Transverse colon (tissue), 4 donors: ENCODE results near the gene OSBPL3. TPM values are rescaled to one million over a fixed set of nuclear protein-coding genes. Genes with fewer than 3 reads are reported as not detected.

ENCODE experiments used
- DNase-seq: peaks from one replicate; pipeline ENCODE4 v3.0.0-alpha.2; 2019
- H3K27ac ChIP-seq, 4 donors: fragments of 200-600 bp; sonication (generic); 2 replicates each; pipeline ENCODE4 v1.5.1; 2016 to 2018; ENCODE audit warnings: inconsistent platforms in 4 of 4
- H3K27me3 ChIP-seq: fragments of 200-600 bp; sonication (generic); 2 replicates; pipeline ENCODE4 v1.5.1; 2017; ENCODE audit warnings: inconsistent platforms
- H3K36me3 ChIP-seq, 4 donors: fragments of 200-600 bp; sonication (generic); 2 replicates each; pipeline ENCODE4 v1.5.1; 2017 to 2019; ENCODE audit warnings: inconsistent platforms in 4 of 4
- H3K4me1 ChIP-seq, 4 donors: fragments of 200-600 bp; sonication (generic); 2 replicates each; pipeline ENCODE4 v1.5.1; 2017 to 2020; ENCODE audit warnings: inconsistent platforms in 4 of 4
- H3K4me3 ChIP-seq, 4 donors: fragments of 200-600 bp; sonication (generic); 1 replicate in 1 of 4; 2 replicates in 3 of 4; pipeline versions ENCODE4 v1.5.1 to v1.6.1; 2017 to 2019; ENCODE audit warnings: inconsistent platforms in 4 of 4
- H3K9me3 ChIP-seq, 2 donors: fragments of 200-600 bp; sonication (generic); 2 replicates each; pipeline ENCODE4 v1.5.1; 2017 to 2019; ENCODE audit warnings: inconsistent platforms in 2 of 2
- CTCF ChIP-seq, 5 experiments: fragments of 200-600 bp in 3 of 5; fragments of 450-650 bp in 2 of 5; sonication (generic) in 3 of 5; IDR thresholded peaks; 1 replicate in 2 of 5; 2 replicates in 3 of 5; pipeline ENCODE4 v1.5.1; 2016 to 2017; ENCODE audit warnings: antibody characterized with exemption in 5 of 5, inconsistent platforms in 3 of 5, mild to moderate bottlenecking in 2 of 5, moderate library complexity in 1 of 5
- EP300 ChIP-seq: sonication (generic); formaldehyde crosslinking; IDR thresholded peaks from one replicate; pipeline ENCODE4 v1.6.1; 2017; ENCODE audit warnings: antibody characterized with exemption, low read depth
- POLR2A ChIP-seq: fragments of 450-650 bp; IDR thresholded peaks from one replicate; pipeline ENCODE4 v1.6.1; 2016; ENCODE audit warnings: antibody characterized with exemption, mild to moderate bottlenecking, moderate library complexity
- POLR2AphosphoS5 ChIP-seq, 3 donors: sonication (generic); formaldehyde crosslinking; IDR thresholded peaks; one replicate each; pipeline ENCODE4 v1.6.1; 2016; ENCODE audit warnings: antibody characterized with exemption in 3 of 3
- WGBS, 2 donors: methylation state at CpG; one replicate each; pipeline ENCODE4 v1.1.5; 2018; ENCODE audit warnings: low coverage in 1 of 2; 5-methylcytosine and 5-hydroxymethylcytosine counted together
- in situ Hi-C, 4 donors: fragments of 200-750 bp; cut with MboI; loops; one replicate each; pipeline versions ENCODE4 v1.15.0 to v1.15.1; 2017; ENCODE audit warnings: low sequenced_read_pairs in 3 of 4, low pct_ligation_motif_present in 1 of 4, low pct_unique_long_range_greater_than_20kb in 1 of 4
- intact Hi-C: fragments of 100-400 bp; cut with DNase I; formaldehyde crosslinking; loops from one replicate; pipeline ENCODE4 v1.15.1; 2023; ENCODE audit warnings: low total_unique reads
- total RNA-seq, 4 donors: library from RNA; depleted of rRNA; stranded (reverse); fragments of >200 nt; gene quantifications; one replicate each; pipeline ENCODE4 v1.1.0, GENCODE V29; 2016

The OSBPL3 gene
- total RNA-seq, 4 donors from 2014 or later = 6.7 to 20.6 (median 8.0) TPM

- in situ Hi-C loops = no loop called here
- Histone ChIP-seq H3K4me3 (no peak overlapping the region), H3K27me3 (no peaks in the 10 kb centered on the region), H3K4me1 (no peaks in the 10 kb centered on the region), H3K9me3 (no peaks in the 10 kb centered on the region), H3K27ac (peak overlapping the region in 1 of 4 donors; percentile 14), H3K36me3 (no peaks in the 10 kb centered on the region)
- intact Hi-C loops = no loop called here
- DNase-seq = no peak
- WGBS, 2 donors = 67 to 78% methylated on average over 3 to 4 of the region's 4 CpGs
- TF ChIP-seq POLR2AphosphoS5 (IDR thresholded peaks at IDR 0.05) (no peak), EP300 (no peak), POLR2A (no peak), CTCF (IDR thresholded peaks at IDR 0.05) (no peak)
Observed at GRCh38 chr7:24898691-24899090, 81.3 kb downstream of the OSBPL3 start.

- WGBS, 2 donors = 40 to 50% methylated on average over 1 to 4 of the region's 4 CpGs
- DNase-seq = peak; percentile 29
- H3K36me3 ChIP-seq = no peaks in the 10 kb centered on the region
- H3K9me3 ChIP-seq = no peaks in the 10 kb centered on the region
- peak overlapping the region in 2 of 4 donors; percentile 14 to 17 for H3K27ac ChIP-seq
- no peaks in the 10 kb centered on the region for H3K4me1 ChIP-seq
- intact Hi-C loops = no loop called here
- H3K27me3 ChIP-seq = no peaks in the 10 kb centered on the region
- TF ChIP-seq POLR2A (no peak), EP300 (no peak), CTCF (IDR thresholded peaks at IDR 0.05) (no peak), POLR2AphosphoS5 (IDR thresholded peaks at IDR 0.05) (no peak)
- in situ Hi-C loops = no loop called here
- H3K4me3 ChIP-seq = no peak overlapping the region
Observed at GRCh38 chr7:24896031-24896501, 83.9 kb downstream of the OSBPL3 start.

- Histone ChIP-seq H3K27ac (no peak overlapping the region), H3K27me3 (no peaks in the 10 kb centered on the region), H3K36me3 (no peaks in the 10 kb centered on the region), H3K4me3 (no peak overlapping the region), H3K4me1 (no peaks in the 10 kb centered on the region), H3K9me3 (no peaks in the 10 kb centered on the region)
- no peak for DNase-seq
- intact Hi-C loops (no loop called here), in situ Hi-C loops (no loop called here)
- TF ChIP-seq CTCF (IDR thresholded peaks at IDR 0.05) = peak in 1 of 5 experiments; percentile 4
- no peak for TF ChIP-seq POLR2AphosphoS5 (IDR thresholded peaks at IDR 0.05)
- TF ChIP-seq POLR2A = no peak
- 62 to 72% methylated on average over 4 to 7 of the region's 7 CpGs for WGBS, 2 donors
Observed at GRCh38 chr7:24894429-24895221, 85.4 kb downstream of the OSBPL3 start.

GRCh38 chr7:24891311-24891735 is 88.7 kb downstream of the OSBPL3 start:
- intact Hi-C loops (no loop called here), in situ Hi-C loops (no loop called here)
- no peaks in the 10 kb centered on the region for H3K4me1 ChIP-seq
- TF ChIP-seq EP300 (no peak), POLR2AphosphoS5 (IDR thresholded peaks at IDR 0.05) (no peak), POLR2A (no peak), CTCF (IDR thresholded peaks at IDR 0.05) (no peak)
- H3K4me3 ChIP-seq = no peak overlapping the region
- no peak for DNase-seq
- 83 to 88% methylated on average over 2 to 3 of the region's 3 CpGs for WGBS, 2 donors
- no peaks in the 10 kb centered on the region for H3K9me3 ChIP-seq
- H3K27me3 ChIP-seq = no peaks in the 10 kb centered on the region
- H3K27ac ChIP-seq = no peak overlapping the region
- no peaks in the 10 kb centered on the region for H3K36me3 ChIP-seq
